HG02852 (cell line): Measurements from ENCODE around the gene STK39.

Experiments used
- ATAC-seq: cut with Tn5 transposase; IDR thresholded peaks from one replicate; pipeline ENCODE4 v1.9.1; 2021; ENCODE audit warnings: mild to moderate bottlenecking, moderate library complexity; ENCODE audit not compliant: unreplicated experiment

STK39 gene

DNA sequence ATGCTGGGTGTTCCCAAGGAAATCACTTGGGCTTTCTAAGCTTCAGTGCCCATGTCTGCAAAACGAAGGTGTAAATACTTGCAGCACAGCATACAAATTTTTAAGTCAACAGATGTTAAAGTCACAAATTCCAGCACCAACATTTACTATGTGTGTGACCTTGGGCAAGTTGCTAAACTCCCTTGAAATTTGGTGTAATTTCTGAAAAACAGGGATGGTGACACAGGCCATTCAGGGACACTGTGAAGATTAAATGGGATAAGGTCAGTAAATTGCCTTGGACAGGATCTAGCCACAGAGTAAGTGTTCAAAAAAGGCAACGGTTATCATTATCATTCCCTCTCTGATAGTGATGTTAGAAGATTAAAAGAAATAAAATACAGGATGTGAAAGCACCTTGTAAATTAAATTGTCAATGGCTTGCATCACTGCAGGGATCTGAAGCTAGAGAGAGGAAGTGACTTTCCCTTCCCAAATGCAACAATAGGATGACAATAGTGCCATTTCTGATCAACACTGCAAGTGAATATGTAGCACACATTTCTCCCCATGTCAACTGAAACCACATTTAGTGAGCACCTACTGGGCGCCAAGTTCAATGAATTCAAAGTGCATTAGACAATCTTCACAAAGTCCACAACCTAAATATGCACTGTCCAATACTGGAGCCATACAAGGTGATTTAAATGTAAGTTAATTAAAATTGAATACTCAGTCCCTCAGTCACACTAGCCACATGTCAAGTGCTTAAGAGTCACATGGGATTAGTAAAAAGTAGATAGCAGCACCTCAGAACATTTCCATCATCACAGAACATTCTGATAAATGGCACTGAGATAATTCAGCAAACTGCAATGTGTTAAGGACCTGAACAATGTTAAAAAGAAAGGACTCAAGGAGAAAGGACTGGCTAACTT lies 81.2 kb downstream of the STK39 start:
- ATAC-seq, result no peak

DNA sequence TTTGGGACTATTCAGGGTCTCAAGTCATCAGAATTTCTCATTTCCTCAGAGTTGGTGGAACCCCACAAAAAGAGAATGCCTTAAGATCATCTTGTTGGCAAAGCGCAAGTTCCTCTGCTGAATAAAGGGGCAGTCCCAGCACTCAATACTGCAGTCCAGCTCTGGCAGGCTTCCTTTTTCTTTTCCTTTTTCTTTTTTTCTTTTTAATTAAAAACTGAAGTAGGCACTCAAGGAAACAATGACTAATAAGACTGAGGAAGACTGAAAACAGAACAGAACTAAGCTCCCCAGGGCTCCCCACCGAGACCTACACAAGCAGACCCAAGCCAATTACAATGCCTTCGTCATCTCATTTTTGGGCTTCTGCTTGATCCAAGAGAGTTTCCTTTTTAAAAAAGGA lies 82.0 kb downstream of the STK39 start:
- ATAC-seq, result no peak

DNA sequence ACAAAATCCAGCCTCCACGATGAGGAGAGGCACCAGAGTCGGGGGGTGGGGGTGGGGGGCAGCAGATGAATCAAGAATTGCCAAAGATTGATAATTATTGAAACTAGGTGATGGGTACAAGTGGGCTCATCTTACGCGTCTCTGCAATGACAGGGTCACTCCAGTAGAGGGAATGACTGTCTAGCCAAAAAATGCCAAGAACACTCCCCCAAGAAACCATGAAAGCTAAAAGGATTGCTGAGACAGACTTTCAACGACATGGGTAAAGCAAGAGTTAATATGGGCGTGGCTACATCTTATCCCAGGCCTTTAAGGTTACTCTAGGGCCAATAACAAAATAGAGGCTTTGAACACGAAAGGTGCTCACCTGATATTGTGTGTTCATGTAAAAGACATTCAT lies 86.5 kb downstream of the STK39 start:
- ATAC-seq, result no peak

DNA sequence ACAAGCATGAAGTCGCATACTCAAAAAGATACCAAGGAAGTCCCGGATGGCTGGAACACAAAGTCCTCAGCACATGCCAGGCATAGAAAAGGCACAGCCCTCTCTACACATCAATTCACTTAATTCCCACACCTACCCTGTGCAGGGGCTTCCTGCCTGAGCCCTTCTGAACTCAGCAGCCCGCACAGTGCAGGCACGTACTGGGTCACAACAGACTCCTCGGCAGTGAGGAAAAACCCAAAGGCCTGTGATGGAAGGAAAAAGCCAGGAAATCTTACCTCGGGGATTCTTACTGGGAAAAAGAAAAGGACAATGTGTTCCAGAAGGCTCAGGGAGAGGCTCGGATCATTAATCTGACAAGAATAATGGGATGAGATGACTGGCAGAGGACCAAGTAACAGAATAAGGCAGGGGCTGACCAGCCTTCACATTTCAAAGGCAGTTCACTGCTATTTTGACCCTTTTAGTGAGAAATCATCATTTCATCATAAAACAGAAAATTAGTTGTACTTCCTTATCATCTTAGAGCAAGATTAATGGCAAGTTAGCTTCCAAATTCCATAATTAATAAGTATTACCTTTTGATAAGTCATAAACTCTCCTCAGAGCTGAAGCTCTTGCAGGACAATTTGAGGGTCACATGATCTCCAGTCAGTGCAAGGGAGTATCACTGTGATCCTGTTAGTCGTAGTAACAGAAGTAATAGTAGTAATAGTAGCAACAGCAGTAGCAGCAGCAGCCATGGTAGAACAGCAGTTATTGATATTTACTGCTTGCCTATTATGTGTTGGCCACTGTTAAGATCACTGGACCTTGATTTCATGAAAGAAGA lies 87.4 kb downstream of the STK39 start:
- no peak for ATAC-seq

DNA sequence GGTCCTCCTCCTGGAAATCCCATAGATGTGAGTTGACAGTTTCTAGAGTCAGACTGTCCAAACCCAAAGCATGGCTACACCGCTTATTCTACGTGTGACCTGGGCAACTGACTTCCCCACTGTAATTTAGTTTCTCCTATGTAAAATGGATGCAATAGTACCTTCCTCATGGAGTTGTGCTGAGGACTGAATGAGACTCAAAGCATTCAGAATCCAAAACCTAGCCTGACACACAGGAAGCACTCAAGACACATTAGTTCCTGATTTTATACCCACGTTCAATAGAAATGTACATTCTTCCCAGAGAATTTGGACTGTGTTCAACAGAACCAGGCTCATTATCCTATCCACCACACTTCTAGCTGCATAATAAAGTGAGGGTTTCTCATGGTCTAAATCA lies 88.8 kb downstream of the STK39 start:
- ATAC-seq, result no peak

- no peak for ATAC-seq
These were observed 89.5 kb downstream of the STK39 start for GRCh38 chr2:168157926-168158325.

- ATAC-seq, result no peak
These were observed 90.3 kb downstream of the STK39 start for GRCh38 chr2:168157070-168157469.

DNA sequence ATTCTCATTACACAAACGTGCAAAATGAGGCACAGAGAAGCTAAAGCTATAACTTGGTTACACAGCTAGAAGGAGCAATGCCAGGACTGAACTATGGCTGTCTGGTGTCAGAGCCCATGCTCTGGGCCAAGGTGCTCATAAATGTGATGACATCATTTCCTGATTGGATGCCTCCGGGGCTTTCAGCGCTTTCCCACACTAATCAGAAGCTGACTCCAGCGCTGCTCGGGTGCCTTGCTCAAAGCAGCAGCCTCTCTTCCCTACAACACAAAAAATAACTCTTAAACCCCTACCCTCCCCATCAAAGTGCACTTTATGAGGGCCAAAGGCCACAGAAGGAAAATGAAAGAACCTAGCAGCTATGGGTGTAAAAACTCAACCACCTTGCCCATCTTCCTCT lies 90.7 kb downstream of the STK39 start:
- no peak for ATAC-seq

- ATAC-seq, result no peak
These were observed 91.7 kb downstream of the STK39 start for GRCh38 chr2:168155680-168156079.

DNA sequence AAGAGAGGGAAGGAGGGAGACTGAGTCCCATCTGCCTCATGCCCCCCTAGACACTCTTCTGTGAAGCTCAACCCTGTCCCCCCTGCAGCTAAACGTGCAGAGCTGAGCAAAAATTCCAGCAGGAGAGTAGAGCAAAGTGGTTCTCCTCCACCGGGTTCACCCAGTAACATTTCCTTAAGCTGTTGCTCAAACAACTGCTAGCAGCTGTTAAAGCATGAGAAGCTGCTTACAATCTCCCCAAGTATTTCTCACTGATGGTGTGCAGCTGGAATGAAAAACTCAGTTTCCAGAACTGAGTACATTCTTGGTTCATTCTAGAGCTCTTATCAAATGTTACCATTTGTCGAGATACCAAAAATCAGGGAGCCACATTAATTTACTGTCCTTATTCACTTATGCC lies 92.3 kb downstream of the STK39 start:
- no peak for ATAC-seq

- no peak for ATAC-seq
These were observed 94.4 kb downstream of the STK39 start for GRCh38 chr2:168152902-168153530.

GRCh38 chr2:168149986-168150385 lies 97.4 kb downstream of the STK39 start:
- no peak for ATAC-seq

DNA sequence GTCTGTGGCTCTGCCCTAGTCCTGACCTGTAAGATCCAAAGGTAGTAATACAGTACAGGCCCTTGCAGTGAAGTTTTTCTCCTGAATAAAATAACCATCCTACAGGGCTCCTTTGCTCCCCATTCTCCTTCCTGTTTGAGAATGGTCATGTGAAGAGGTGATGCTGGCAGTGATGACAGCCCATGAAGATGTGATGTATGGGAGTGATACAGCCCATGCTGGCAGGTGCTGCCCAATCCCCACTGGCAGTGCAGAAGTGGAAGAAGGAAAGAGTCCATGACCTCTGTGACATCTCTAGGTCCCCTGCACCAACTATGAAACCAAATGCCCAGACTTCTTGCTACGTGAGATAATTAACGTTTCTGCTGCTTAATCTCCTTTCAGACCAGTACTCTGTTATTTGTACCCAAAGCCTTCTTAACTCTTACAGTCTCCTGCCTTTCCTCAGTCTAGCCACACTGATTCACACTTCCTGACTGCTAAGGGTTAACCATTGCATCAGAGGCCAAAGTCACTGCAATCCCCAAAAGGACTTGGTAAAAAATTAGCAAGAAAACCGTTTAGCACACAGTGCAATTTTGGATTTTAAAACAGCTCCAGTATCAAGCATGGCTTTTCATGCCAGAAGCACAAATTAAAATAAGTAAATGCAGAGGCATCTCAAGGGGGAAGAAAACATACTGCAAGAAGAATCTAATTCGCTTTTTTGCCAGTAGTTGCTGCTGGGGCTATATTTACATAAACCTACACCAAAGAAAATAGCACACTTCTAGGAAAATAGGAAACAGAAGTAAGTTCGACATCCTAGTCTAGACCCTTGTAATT lies 98.0 kb downstream of the STK39 start:
- ATAC-seq, result no peak

DNA sequence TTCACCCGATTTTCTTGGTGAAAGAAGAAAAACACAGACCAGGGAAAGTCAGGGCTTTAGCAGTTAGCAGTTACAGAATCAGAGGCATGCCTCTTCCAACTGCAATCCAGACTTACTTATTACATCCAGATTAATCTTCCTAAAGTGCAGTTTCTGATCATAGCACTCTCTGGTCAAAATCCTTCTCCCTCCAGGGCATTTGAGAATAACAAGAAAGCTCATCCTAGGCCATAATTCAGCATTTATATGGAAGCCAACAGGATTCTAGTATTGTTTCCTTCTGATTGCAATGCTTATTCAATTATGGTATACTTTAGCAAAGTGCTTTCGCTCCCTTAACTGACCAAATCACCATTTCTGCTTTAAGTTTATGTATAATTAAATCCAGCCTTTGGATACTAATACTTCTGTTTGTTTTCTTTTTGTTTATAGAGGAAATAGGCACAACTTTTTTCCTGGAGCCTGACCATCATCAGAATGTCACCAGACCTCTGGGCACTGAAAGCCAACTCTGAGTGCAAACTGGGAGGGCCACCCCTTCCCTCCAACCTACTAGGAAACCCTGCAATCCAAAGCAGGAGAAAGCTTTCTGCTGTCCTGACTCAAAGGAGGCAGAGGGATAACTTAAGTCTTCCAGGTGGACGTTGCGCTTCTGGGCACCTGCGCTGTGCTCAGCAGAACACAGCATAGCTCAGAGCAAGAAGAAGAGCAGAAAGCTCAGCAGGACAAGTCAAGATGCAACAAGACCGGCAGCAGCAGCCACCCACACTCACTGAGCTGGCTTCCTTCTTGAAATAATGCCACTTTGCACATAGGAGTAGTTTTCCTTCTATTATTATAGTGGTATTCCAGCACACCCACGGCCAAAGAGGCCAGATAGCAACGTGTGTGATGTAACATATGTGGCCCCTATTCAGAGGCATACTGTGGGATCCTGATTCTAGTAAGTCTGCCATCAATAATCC lies 99.3 kb downstream of the STK39 start:
- ATAC-seq, result no peak

DNA sequence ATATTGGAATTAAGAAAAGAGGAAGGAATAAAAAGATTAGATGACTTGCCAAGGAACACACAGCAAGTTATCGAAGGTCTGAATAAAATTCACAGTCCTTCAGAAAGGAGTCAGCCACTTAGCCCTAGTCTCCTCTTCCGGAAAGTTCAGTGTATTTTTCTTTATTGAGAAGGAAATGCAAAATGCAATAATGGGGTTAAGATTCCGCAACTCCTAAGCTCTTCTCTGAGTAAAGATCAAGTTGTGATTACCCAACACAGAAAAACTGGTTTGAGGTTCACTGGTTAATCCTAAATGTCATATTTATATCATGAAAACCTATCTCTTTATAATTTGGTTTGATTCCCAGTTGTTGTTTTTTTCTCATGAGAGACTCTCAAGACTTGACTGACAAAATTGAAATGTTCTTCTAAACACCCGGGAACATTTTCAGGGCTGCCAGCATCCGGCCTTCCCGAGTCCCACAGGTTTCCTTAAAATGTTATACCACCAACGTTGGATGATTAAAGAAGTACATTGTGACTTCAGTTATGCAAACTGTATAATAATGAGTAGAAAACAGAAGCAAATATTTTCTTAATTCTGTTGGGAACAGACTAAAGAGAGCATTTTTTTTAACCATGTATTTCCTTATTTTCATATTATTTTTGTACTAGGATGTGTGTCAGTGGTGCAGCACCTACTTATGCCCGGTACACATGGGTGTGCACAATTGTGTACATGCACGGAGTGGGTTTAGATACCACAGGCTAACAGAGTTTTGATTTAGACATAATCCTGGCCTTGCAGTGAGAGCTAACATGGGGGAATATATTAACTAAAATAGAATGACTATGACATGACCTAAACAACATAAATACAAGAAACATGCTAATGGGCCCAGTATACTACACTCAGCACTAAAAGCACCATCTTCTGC lies 100.2 kb downstream of the STK39 start:
- ATAC-seq, result no peak

GRCh38 chr2:168145426-168146310 lies 101.7 kb downstream of the STK39 start:
- ATAC-seq, result no peak

- ATAC-seq, result no peak
These were observed 102.4 kb downstream of the STK39 start for GRCh38 chr2:168145011-168145410.
